ENCODE data around the gene NLRP8. TPM values are rescaled to one million over a fixed set of nuclear protein-coding genes. Genes with fewer than 3 reads are reported as not detected.

Gene NLRP8
- not detected for total RNA-seq (ENCODE audit: unreplicated experiment)
- long read RNA-seq = 0 reads

DNA sequence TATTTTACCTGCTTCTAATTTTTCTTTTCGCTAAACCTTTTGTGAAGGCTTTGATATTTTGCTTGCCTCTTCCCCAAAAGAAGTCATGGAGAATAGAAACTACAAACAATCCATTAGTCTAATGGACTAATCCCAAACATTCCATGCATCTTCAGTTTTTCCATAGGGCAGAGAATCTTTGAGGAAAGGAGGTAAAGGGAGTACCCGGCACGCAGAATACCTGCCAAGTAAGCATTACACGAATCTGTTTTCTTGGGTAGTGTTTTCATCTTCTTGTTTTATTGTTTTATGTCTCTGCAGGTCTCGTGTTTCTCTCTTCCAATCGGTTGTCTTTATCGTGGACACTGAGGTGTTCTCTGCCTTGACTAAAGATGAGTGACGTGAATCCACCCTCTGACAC is at the start of gene NLRP8:
TSS of gene NLRP8 (plus strand) at position 301 of the 400 bp plus-strand sequence.
- H3K27me3 Mint-ChIP-seq (ENCODE audit: unreplicated experiment) = peaks cover 2% of the 10 kb centered on the region
- peaks cover 25% of the 10 kb centered on the region for H3K36me3 Mint-ChIP-seq (ENCODE audit: low read depth, unreplicated experiment)
- H3K4me1 Mint-ChIP-seq (ENCODE audit: unreplicated experiment) = no peaks in the 10 kb centered on the region
- H3K9me3 Mint-ChIP-seq (ENCODE audit: unreplicated experiment) = peaks cover 45% of the 10 kb centered on the region
- TF ChIP-seq, protein P1, sequence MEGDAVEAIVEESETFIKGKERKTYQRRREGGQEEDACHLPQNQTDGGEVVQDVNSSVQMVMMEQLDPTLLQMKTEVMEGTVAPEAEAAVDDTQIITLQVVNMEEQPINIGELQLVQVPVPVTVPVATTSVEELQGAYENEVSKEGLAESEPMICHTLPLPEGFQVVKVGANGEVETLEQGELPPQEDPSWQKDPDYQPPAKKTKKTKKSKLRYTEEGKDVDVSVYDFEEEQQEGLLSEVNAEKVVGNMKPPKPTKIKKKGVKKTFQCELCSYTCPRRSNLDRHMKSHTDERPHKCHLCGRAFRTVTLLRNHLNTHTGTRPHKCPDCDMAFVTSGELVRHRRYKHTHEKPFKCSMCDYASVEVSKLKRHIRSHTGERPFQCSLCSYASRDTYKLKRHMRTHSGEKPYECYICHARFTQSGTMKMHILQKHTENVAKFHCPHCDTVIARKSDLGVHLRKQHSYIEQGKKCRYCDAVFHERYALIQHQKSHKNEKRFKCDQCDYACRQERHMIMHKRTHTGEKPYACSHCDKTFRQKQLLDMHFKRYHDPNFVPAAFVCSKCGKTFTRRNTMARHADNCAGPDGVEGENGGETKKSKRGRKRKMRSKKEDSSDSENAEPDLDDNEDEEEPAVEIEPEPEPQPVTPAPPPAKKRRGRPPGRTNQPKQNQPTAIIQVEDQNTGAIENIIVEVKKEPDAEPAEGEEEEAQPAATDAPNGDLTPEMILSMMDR (IDR thresholded peaks at IDR 0.05; ENCODE audit: unreplicated experiment) = no peak
- no peak within 1 kb of the TSS for H3K4me3 Mint-ChIP-seq (ENCODE audit: unreplicated experiment)
- DNase-seq (ENCODE audit: low spot score) = no peak
- H3K27ac Mint-ChIP-seq (ENCODE audit: unreplicated experiment) = no peak within 1 kb of the TSS

DNA sequence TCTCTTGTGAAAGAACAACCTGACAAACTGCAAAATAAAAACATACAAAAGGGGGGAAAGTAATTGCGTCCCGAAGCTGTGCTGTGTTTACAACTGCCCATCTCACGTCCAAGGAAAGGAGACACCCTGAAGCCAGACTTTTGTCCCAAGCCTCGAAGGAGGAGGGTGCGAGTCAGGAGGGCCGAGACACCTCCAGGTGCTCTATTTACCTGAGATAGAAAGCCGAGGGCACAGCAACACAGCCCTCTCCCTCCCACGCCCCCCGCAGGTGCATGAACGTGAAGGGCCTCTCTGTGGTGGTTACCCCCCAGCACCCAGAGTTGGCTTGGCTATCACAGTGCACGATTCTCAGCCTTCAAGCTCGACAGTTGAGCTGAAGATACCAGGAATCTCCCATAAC is 48.7 kb upstream of the NLRP8 start:
- TF ChIP-seq, protein P1 (IDR thresholded peaks at IDR 0.05; ENCODE audit: unreplicated experiment) = no peak
- DNase-seq (ENCODE audit: low spot score) = no peak
- peaks cover 44% of the 10 kb centered on the region for H3K9me3 Mint-ChIP-seq (ENCODE audit: unreplicated experiment)
- H3K36me3 Mint-ChIP-seq (ENCODE audit: low read depth, unreplicated experiment) = peaks cover 16% of the 10 kb centered on the region
- no peaks in the 10 kb centered on the region for H3K4me1 Mint-ChIP-seq (ENCODE audit: unreplicated experiment)
- H3K27ac Mint-ChIP-seq (ENCODE audit: unreplicated experiment) = no peak overlapping the region
- no peak overlapping the region for H3K4me3 Mint-ChIP-seq (ENCODE audit: unreplicated experiment)
- peaks cover 1% of the 10 kb centered on the region for H3K27me3 Mint-ChIP-seq (ENCODE audit: unreplicated experiment)

DNA sequence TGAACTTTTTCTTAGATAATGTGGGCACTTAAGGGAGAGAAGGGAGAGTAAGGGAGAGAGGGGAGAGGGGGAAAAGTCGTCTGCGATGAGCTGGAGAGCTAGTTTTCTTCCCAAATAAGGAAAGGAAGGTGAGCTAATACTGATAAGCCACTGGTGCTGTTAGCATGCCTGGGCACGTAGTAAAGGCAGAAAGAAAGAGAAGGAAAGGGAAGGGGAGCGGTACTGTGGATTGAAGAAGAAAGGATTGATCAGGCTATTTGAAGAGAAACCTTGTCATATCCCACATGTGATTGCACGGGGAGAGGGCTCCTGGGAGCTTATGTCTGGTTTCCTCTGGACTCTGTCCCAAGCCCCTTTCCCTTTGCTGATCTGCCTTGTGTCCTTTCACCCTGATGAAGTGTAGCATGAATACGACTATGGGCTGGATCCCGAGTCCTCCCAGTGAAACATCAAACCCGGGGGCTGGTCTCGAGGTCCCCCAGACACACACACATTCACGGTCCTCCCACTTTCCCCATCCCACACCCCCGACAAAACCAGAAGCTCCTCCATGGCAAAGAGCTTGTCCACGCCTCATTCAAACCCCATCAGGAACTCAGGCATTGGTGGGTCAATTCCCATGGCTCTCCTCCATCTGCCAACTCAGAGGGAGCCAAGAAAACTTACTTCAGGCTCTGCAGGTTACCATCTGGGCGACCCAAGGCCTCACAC is 46.1 kb upstream of the NLRP8 start:
- no peak for DNase-seq (ENCODE audit: low spot score)
- Mint-ChIP-seq H3K9me3 (ENCODE audit: unreplicated experiment) (peaks cover 43% of the 10 kb centered on the region), H3K36me3 (ENCODE audit: low read depth, unreplicated experiment) (peaks cover 10% of the 10 kb centered on the region), H3K4me1 (ENCODE audit: unreplicated experiment) (no peaks in the 10 kb centered on the region), H3K4me3 (ENCODE audit: unreplicated experiment) (no peak overlapping the region), H3K27ac (ENCODE audit: unreplicated experiment) (no peak overlapping the region), H3K27me3 (ENCODE audit: unreplicated experiment) (peaks cover 4% of the 10 kb centered on the region)
- TF ChIP-seq, protein P1 (IDR thresholded peaks at IDR 0.05; ENCODE audit: unreplicated experiment) = no peak

DNA sequence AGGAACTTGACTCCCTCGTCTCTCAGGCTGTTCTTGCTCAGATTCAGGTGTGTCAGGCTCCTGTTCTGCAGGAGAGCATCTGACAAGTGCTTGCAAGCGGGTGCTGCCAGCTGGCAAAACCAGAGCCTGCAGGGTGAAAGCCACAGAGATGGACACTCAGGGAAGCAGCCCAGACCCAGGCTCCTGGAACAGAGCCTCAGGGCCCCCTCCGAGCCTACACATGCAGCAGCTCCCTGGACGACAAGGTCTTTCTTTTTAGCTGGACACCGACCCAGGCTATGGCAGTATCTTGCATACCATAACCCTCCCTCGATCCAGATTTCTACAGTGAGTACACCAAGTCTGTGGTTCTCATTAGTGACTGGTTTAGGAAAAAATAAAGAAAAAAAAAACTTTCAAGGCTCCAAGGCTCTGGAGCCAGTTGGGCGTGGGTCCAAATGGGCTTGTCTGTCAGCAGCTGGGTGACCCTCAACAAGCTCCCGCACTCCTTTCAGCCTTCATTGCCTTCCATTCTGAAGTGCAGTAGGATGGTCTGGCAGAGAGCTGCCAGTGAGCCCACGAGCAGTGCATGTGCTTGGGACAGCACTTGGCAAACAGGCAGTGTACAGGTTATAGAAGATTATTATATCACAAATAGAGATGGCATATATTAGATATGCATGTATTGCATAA is 45.4 kb upstream of the NLRP8 start:
- no peak for DNase-seq (ENCODE audit: low spot score)
- no peak overlapping the region for H3K4me3 Mint-ChIP-seq (ENCODE audit: unreplicated experiment)
- TF ChIP-seq, protein P1 (IDR thresholded peaks at IDR 0.05; ENCODE audit: unreplicated experiment) = no peak
- peaks cover 4% of the 10 kb centered on the region for H3K27me3 Mint-ChIP-seq (ENCODE audit: unreplicated experiment)
- H3K9me3 Mint-ChIP-seq (ENCODE audit: unreplicated experiment) = peaks cover 37% of the 10 kb centered on the region
- no peak overlapping the region for H3K27ac Mint-ChIP-seq (ENCODE audit: unreplicated experiment)
- H3K36me3 Mint-ChIP-seq (ENCODE audit: low read depth, unreplicated experiment) = peaks cover 10% of the 10 kb centered on the region
- H3K4me1 Mint-ChIP-seq (ENCODE audit: unreplicated experiment) = no peaks in the 10 kb centered on the region

DNA sequence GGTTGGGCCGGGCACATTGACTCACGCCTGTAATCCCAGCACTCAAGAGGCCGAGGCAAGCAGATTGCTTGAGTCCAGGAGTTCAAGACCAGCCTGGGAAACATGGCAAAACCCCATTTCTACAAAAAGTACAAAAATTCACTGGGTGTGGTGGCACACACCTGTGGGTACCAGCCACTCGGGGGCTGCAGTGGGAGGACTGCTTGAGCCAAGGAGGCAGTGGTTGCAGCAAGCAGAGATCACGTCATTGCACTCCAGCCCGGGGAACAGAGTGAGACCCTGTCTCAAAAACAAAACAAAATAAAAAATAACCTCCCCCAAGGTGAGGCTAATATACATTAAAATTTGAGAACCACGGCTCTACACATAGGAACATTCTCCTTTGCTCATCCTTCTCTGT is 40.3 kb upstream of the NLRP8 start:
- no peak overlapping the region for H3K4me3 Mint-ChIP-seq (ENCODE audit: unreplicated experiment)
- no peak overlapping the region for H3K27ac Mint-ChIP-seq (ENCODE audit: unreplicated experiment)
- H3K27me3 Mint-ChIP-seq (ENCODE audit: unreplicated experiment) = peaks cover 5% of the 10 kb centered on the region
- H3K4me1 Mint-ChIP-seq (ENCODE audit: unreplicated experiment) = no peaks in the 10 kb centered on the region
- TF ChIP-seq, protein P1 (IDR thresholded peaks at IDR 0.05; ENCODE audit: unreplicated experiment) = no peak
- H3K36me3 Mint-ChIP-seq (ENCODE audit: low read depth, unreplicated experiment) = peaks cover 14% of the 10 kb centered on the region
- peaks cover 48% of the 10 kb centered on the region for H3K9me3 Mint-ChIP-seq (ENCODE audit: unreplicated experiment)
- no peak for DNase-seq (ENCODE audit: low spot score)

Measured in endothelial cell (in vitro differentiated cells).